GM12891 (cell line): ENCODE measurements around the gene APOA4.

Source experiments
- POLR2A ChIP-seq: IDR thresholded peaks from 2 replicates; pipeline ENCODE4 v1.6.1; 2011; ENCODE audit warnings: low read depth, low read length, control low read depth
- POLR2AphosphoS5 ChIP-seq: IDR thresholded peaks from 2 replicates; pipeline ENCODE4 v1.6.1; 2011; ENCODE audit warnings: low read depth, low read length, control low read depth

- TF ChIP-seq POLR2A (no peak), POLR2AphosphoS5 (no peak)
Measured at GRCh38 chr11:116836632-116836991, 13.5 kb upstream of the APOA4 start.
